Measurements from ENCODE around the gene C16orf96. TPM values are rescaled to one million over a fixed set of nuclear protein-coding genes. Genes with fewer than 3 reads are reported as not detected.

C16orf96 gene
- polyA plus RNA-seq, 10 donors: 0.14 to 0.76 (median 0.56) TPM

- peak; percentile 100 for DNase-seq
Observed at GRCh38 chr16:4616047-4616811, 60.1 kb downstream of the C16orf96 start.

GRCh38 chr16:4617880-4618279 is 61.7 kb downstream of the C16orf96 start:
- no peak for DNase-seq

GRCh38 chr16:4618645-4619418 is 62.7 kb downstream of the C16orf96 start:
- no peak for DNase-seq

GRCh38 chr16:4623593-4623992 is 67.5 kb downstream of the C16orf96 start:
- no peak for DNase-seq

- DNase-seq: peak; percentile 98 to 99 (median 98)
Observed at GRCh38 chr16:4624015-4624826, 68.1 kb downstream of the C16orf96 start, which contains the start of gene MGRN1. MGRN1 (plus strand) TSS chr16:4624826; CDS start chr16:4624961, 135 bp downstream.

GRCh38 chr16:4624827-4625559 is 68.9 kb downstream of the C16orf96 start:
- DNase-seq: peak; percentile 30 to 85 (median 69)

GRCh38 chr16:4625560-4626159 is 69.5 kb downstream of the C16orf96 start:
- no peak for DNase-seq

GRCh38 chr16:4626396-4626795 is 70.3 kb downstream of the C16orf96 start:
- DNase-seq: no peak

- no peak for DNase-seq
Observed at GRCh38 chr16:4628283-4628682, 72.1 kb downstream of the C16orf96 start.

GRCh38 chr16:4631444-4631843 is 75.3 kb downstream of the C16orf96 start:
- DNase-seq: no peak

GRCh38 chr16:4633910-4634635 is 77.9 kb downstream of the C16orf96 start:
- no peak for DNase-seq

GRCh38 chr16:4634768-4635167 is 78.6 kb downstream of the C16orf96 start:
- DNase-seq: no peak

- DNase-seq: no peak
Observed at GRCh38 chr16:4636196-4636595, 80.1 kb downstream of the C16orf96 start.

GRCh38 chr16:4637501-4638166 is 81.5 kb downstream of the C16orf96 start:
- no peak for DNase-seq

- DNase-seq: no peak
Observed at GRCh38 chr16:4639899-4640509, 83.9 kb downstream of the C16orf96 start.

- DNase-seq: no peak
Observed at GRCh38 chr16:4640572-4641305, 84.6 kb downstream of the C16orf96 start.

GRCh38 chr16:4641306-4641687 is 85.2 kb downstream of the C16orf96 start:
- no peak for DNase-seq

GRCh38 chr16:4641895-4642294 is 85.8 kb downstream of the C16orf96 start:
- no peak for DNase-seq
